ENCODE data around the gene RFX1.
"Not testable (repeated sequence)": the region's sequence is repeated elsewhere in the genome, so short reads cannot be mapped to it uniquely, and the experiment has no call there.

Gene RFX1

DNA sequence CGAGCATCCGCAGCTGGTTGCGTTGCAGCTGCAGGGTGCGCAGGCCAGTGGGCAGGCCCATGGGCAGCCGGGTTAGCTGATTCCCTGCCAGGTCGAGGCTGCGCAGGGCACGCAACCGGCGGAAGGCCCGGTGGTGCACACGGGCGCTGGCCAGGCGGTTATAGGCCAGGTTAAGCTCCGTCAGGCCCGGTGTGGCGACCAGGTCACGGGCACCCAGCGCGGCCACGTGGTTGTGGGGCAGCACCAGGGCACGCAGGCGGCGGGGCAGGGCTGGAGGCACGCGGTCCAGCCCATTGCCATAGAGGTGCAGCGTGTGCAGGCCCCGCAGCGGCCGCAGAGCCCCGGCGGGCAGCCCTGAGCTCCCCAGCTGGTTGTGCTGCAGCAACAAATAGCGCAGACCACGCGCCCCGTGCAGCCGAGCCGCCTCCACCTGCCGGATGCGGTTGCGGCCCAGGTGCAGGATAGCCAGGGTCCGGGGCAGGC lies 73.2 kb downstream of the RFX1 start:
- no peak for DNase-seq

DNA sequence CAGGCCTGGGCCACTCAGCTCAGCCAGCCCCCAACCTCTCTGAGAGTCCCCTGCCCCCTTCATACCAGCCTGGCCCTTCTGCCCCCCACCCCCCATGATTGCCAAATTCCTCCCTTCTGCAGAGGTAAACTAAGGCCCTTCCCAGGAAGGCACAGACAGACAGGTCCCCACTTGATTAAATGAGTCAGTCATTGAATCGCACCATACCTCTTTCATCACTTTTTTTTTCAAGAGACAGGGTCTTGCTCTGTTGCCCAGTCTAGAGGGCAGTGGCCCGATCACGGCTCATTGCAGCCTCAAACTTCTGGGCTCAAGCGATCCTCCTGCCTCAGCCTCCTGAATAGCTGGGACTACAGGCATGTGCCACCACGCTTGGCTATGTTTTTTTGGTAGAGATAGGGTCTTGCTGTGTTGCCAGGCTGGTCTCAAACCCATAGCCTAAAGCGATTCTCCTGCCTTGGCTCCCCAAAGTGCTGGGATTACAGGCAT lies 73.9 kb downstream of the RFX1 start:
- DNase-seq = no peak

DNA sequence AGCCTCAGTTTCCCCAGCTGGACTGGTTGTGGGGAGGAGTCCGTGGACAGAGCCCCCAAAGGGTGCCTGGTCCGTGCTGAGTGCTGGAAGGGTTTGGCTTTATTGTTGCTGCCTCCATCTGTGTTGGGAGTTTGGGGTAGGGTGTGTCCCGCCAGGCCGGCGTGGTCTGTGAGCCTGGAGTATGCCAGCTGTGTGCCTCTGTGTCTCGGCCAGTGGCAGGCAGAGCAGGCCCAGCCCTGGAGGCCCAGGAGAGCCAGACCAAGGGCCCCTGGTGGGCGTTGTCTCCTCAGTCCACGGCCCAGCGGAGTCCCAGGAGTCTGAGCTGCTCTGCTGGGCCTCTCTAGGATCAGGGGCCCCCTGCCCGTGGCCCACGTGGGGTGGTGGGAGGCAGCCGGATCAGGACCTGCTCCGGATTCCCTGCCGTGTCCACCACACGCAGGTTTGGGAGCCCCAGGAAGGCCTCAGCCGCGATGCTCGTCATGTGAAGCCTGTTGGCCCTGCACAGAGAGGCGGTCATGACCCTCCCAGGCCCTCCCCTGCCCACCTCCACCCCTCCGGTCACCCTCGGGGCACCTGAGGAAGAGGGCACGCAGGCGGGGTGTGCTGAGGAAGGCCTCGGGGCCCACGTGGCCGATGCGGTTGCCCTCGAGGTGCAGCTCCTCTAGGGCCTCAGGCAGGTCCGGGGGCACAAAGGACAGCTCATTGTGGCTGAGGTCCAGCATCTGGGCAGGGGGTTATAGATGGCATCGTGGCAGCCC lies 74.5 kb downstream of the RFX1 start:
- DNase-seq = no peak

DNA sequence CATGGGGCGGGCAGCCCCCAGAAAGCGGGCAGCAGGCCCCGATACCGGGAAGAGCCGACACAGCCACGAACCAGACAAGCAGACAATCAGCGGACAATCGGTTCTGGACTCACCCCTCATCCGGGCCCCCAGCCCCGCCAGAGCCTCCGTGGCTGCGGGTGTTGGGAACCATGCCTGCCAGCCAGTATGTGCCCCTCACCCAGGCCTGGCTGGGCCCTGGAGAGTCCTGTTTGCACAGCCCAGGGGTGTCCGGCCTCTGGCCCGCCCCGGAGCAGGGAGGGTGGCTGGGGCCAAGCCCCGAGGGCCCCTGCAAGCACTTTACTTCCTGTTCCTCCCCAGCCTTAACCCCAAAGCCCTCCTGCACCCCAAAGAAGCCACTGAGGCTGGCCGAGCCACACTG lies 75.7 kb downstream of the RFX1 start:
- no peak for DNase-seq

DNA sequence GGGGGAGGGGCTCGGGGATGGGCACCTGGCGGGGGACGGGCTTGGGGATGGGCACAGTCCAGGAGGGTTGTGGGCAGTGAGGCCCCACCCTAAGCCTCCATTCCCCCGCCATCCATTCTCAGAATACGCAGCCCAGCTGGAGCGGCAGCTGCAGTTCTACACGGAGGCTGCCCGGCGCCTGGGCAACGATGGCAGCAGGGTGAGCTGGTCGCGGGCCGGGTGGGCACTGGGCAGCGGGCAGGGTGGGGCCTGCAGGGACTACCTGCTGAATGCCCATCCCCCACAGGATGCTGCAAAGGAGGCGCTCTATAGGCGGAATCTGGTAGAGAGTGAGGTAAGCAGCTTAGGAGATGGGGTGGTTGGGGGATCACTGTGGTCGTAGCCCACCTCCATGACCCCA lies 76.2 kb downstream of the RFX1 start:
- DNase-seq = no peak

DNA sequence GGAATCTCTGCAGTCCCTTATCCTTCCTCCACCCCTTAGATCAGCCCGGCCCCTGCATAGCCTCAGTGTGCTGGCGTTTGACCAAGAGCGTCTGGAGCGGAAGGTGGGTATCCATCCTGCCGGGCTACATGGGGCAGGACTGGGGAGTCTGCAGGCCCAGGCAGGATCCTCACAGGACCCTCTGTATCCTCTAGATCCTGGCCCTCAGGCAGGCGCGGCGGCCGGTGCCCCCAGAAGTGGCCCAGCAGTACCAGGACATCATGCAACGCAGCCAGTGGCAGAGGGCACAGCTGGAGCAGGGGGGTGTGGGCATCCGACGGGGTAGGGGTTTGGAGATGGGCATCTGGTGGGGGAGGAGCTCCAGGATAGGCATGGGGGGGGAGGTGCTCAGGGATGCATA lies 76.8 kb downstream of the RFX1 start:
- DNase-seq = no peak

DNA sequence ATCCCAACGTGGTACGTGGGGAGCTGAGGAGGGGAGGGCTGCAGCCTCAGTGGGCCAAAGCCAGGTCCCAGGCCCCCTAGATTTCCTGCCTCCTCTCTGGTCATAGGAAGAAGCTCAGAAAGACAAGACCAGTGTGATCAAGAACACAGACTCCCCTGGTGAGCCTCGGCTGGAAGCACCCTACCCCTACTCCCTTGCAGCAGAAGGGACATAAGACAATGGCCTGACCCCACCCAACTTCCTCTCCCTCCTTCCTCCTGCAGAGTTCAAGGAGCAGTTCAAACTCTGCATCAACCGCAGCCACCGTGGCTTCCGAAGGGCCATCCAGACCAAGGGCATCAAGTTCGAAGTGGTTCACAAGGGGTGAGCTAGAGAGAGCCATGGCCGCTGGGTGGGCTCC lies 79.4 kb downstream of the RFX1 start:
- no peak for DNase-seq

GRCh38 chr19:13926010-13926409 lies 80.1 kb downstream of the RFX1 start:
- no peak for DNase-seq

GRCh38 chr19:13923194-13923987 lies 82.7 kb downstream of the RFX1 start:
- DNase-seq = no peak

DNA sequence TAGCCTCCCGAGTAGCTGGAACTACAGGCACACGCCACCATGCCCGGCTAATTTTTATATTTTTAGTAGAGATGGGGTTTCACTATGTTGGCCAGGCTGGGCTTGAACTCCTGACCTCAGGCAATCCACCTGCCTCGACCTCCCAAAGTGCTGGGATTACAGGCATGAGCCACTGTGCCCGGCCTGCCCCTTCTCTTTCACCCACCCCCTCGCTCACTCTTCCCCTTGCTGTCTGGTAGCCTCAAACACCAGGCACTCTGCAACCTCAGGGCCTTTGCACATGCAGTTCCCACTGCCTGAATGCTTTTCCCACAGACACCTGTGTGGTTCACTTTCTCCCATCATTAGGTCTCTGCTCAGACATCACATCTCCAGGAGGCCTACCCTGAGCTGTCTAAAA lies 84.0 kb downstream of the RFX1 start:
- not testable (repeated sequence) for DNase-seq

- no peak for DNase-seq
Measured at GRCh38 chr19:13920940-13921747, 85.0 kb downstream of the RFX1 start.

GRCh38 chr19:13920524-13920923 lies 85.6 kb downstream of the RFX1 start:
- DNase-seq = no peak

DNA sequence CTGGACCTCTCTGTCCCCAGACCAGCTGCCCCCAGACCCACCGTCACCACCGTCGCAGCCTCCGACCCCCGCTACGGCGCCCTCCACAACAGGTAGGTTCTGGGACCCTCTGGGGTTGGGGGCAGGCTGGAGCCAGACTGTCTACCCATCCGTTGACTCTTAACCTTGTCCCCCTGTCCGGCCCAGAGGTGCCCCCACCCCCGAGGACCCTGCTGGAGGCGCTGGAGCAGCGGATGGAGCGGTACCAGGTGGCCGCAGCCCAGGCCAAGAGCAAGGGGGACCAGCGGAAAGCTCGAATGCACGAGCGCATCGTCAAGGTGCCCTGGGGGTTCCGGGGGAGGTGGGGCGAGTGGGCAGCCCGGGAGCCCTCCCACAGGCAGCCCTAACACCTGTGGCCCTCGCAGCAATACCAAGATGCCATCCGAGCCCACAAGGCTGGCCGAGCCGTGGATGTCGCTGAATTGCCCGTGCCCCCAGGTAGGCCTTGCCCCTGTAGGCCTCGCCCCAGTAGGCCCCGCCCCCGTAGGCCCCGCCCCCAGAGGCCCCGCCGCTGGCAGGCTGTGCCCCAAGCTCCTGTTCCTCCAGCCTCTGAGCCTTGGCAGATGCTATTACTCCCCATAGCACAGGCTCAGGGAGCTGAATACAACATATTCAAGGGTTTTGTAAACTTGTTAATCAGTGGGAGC lies 87.3 kb downstream of the RFX1 start:
- DNase-seq = no peak

GRCh38 chr19:13917888-13918406 lies 88.2 kb downstream of the RFX1 start:
- no peak for DNase-seq

- no peak for DNase-seq
Measured at GRCh38 chr19:13914777-13915176, 91.3 kb downstream of the RFX1 start.

- no peak for DNase-seq
Measured at GRCh38 chr19:13913352-13913751, 92.8 kb downstream of the RFX1 start.
